Measurements from ENCODE around the gene ZBTB7C.

GRCh38 chr18:48077291-48077690 lies 331.9 kb downstream of the ZBTB7C start:
- no peak for TF ChIP-seq YY1 (IDR thresholded peaks at IDR 0.05; ENCODE audit: insufficient read depth, insufficient read length)
- no peak for TF ChIP-seq ZNF274 (IDR thresholded peaks at IDR 0.05; ENCODE audit: low read depth, low read length)
- no peak for TF ChIP-seq SUZ12 (IDR thresholded peaks at IDR 0.05; ENCODE audit: extremely low read depth, insufficient read depth, insufficient read length)

Measured in NT2/D1 (cell line).